Measurements from ENCODE around the gene FUT4. TPM values are rescaled to one million over a fixed set of nuclear protein-coding genes. Genes with fewer than 3 reads are reported as not detected.

Gene FUT4
- polyA plus RNA-seq, 1 donor from 2014 or later: 0.62 TPM

DNA sequence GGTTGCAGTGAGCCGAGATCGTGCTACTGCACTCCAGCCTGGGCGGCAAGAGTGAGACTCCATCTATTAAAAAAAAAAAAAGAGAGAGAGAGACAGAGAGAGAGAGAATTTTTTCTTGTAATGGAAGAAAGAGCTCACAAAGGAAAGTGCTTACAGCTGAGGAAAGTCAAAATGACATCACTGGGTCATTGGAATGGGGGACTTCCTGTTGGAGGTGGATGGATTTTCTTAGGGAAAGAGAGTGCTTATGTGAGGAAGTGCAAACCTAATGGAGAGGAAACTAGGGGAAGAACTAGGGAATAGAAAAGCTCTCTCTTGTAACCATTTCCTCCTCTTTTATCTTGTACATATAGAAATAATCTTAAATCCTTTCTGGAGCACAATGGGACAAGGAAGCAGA is 17.1 kb downstream of the FUT4 start:
- Histone ChIP-seq H3K4me2 (ENCODE audit: low read length) (no peak overlapping the region), H3K9me2 (ENCODE audit: insufficient read depth, low read length) (no peaks in the 10 kb centered on the region), H3K36me3 (ENCODE audit: insufficient read depth, low read length) (no peaks in the 10 kb centered on the region), H3K9ac (ENCODE audit: low read length) (no peak overlapping the region), H3K27ac (ENCODE audit: low read length) (no peak overlapping the region), H3K9me3 (ENCODE audit: low read length) (no peaks in the 10 kb centered on the region), H4K20me1 (ENCODE audit: insufficient read depth) (no peaks in the 10 kb centered on the region), H3K79me2 (replicated peaks; ENCODE audit: insufficient read depth, low read length) (no peaks in the 10 kb centered on the region), H3K4me3 (ENCODE audit: low read length) (no peak overlapping the region), H3F3A (ENCODE audit: insufficient read depth, low read length, poor library complexity, severe bottlenecking) (no peaks in the 10 kb centered on the region), H3K27me3 (ENCODE audit: insufficient read depth, low read depth, low read length) (no peaks in the 10 kb centered on the region), H2AFZ (ENCODE audit: low read depth, low read length) (no peak overlapping the region)
- TF ChIP-seq TAF1 (IDR thresholded peaks at IDR 0.05; ENCODE audit: low read depth): no peak
- TF ChIP-seq EP300 (conservative IDR thresholded peaks at IDR 0.05; ENCODE audit: poor library complexity, severe bottlenecking): no peak
- TF ChIP-seq RAD21 (conservative IDR thresholded peaks at IDR 0.05): no peak
- no peak for TF ChIP-seq SMC3 (conservative IDR thresholded peaks at IDR 0.05; ENCODE audit: poor library complexity)
- no peak for TF ChIP-seq MXI1 (conservative IDR thresholded peaks at IDR 0.05; ENCODE audit: poor library complexity, severe bottlenecking)

GRCh38 chr11:94563176-94563847 is 19.6 kb downstream of the FUT4 start:
- no peaks in the 10 kb centered on the region for H3F3A ChIP-seq (ENCODE audit: insufficient read depth, low read length, poor library complexity, severe bottlenecking)
- TF ChIP-seq POLR2AphosphoS5 (IDR thresholded peaks at IDR 0.05) (no peak), MXI1 (conservative IDR thresholded peaks at IDR 0.05; ENCODE audit: poor library complexity, severe bottlenecking) (no peak), RAD21 (conservative IDR thresholded peaks at IDR 0.05) (no peak), SMC3 (conservative IDR thresholded peaks at IDR 0.05; ENCODE audit: poor library complexity) (no peak), EP300 (conservative IDR thresholded peaks at IDR 0.05; ENCODE audit: poor library complexity, severe bottlenecking) (no peak), TAF1 (IDR thresholded peaks at IDR 0.05; ENCODE audit: low read depth) (no peak), EZH2 (IDR thresholded peaks at IDR 0.05; ENCODE audit: borderline replicate concordance, insufficient read depth, low read length, poor library complexity, severe bottlenecking) (no peak)
- TF ChIP-seq, protein P1, sequence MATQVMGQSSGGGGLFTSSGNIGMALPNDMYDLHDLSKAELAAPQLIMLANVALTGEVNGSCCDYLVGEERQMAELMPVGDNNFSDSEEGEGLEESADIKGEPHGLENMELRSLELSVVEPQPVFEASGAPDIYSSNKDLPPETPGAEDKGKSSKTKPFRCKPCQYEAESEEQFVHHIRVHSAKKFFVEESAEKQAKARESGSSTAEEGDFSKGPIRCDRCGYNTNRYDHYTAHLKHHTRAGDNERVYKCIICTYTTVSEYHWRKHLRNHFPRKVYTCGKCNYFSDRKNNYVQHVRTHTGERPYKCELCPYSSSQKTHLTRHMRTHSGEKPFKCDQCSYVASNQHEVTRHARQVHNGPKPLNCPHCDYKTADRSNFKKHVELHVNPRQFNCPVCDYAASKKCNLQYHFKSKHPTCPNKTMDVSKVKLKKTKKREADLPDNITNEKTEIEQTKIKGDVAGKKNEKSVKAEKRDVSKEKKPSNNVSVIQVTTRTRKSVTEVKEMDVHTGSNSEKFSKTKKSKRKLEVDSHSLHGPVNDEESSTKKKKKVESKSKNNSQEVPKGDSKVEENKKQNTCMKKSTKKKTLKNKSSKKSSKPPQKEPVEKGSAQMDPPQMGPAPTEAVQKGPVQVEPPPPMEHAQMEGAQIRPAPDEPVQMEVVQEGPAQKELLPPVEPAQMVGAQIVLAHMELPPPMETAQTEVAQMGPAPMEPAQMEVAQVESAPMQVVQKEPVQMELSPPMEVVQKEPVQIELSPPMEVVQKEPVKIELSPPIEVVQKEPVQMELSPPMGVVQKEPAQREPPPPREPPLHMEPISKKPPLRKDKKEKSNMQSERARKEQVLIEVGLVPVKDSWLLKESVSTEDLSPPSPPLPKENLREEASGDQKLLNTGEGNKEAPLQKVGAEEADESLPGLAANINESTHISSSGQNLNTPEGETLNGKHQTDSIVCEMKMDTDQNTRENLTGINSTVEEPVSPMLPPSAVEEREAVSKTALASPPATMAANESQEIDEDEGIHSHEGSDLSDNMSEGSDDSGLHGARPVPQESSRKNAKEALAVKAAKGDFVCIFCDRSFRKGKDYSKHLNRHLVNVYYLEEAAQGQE (IDR thresholded peaks at IDR 0.05; ENCODE audit: borderline replicate concordance): no peak
- TF ChIP-seq, protein P2, sequence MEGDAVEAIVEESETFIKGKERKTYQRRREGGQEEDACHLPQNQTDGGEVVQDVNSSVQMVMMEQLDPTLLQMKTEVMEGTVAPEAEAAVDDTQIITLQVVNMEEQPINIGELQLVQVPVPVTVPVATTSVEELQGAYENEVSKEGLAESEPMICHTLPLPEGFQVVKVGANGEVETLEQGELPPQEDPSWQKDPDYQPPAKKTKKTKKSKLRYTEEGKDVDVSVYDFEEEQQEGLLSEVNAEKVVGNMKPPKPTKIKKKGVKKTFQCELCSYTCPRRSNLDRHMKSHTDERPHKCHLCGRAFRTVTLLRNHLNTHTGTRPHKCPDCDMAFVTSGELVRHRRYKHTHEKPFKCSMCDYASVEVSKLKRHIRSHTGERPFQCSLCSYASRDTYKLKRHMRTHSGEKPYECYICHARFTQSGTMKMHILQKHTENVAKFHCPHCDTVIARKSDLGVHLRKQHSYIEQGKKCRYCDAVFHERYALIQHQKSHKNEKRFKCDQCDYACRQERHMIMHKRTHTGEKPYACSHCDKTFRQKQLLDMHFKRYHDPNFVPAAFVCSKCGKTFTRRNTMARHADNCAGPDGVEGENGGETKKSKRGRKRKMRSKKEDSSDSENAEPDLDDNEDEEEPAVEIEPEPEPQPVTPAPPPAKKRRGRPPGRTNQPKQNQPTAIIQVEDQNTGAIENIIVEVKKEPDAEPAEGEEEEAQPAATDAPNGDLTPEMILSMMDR (IDR thresholded peaks at IDR 0.05; ENCODE audit: poor library complexity, severe bottlenecking): no peak
- H3K4me2 ChIP-seq (ENCODE audit: low read length): no peak overlapping the region
- no peaks in the 10 kb centered on the region for H3K27me3 ChIP-seq (ENCODE audit: insufficient read depth, low read depth, low read length)
- no peak overlapping the region for H3K9ac ChIP-seq (ENCODE audit: low read length)
- no peaks in the 10 kb centered on the region for H4K20me1 ChIP-seq (ENCODE audit: insufficient read depth)
- no peaks in the 10 kb centered on the region for H3K79me2 ChIP-seq (replicated peaks; ENCODE audit: insufficient read depth, low read length)
- no peaks in the 10 kb centered on the region for H3K9me3 ChIP-seq (ENCODE audit: low read length)
- no peak overlapping the region for H2AFZ ChIP-seq (ENCODE audit: low read depth, low read length)
- no peaks in the 10 kb centered on the region for H3K9me2 ChIP-seq (ENCODE audit: insufficient read depth, low read length)
- H3K27ac ChIP-seq (ENCODE audit: low read length): no peak overlapping the region
- H3K36me3 ChIP-seq (ENCODE audit: insufficient read depth, low read length): no peaks in the 10 kb centered on the region
- H3K4me3 ChIP-seq (ENCODE audit: low read length): no peak overlapping the region
